ENCODE measurements around the gene EMC8. TPM values are rescaled to one million over a fixed set of nuclear protein-coding genes. Genes with fewer than 3 reads are reported as not detected.

Gene EMC8
- total RNA-seq, 2 donors from 2014 or later = 32.5 to 40.1 TPM

GRCh38 chr16:85730186-85730465, 69.2 kb downstream of the EMC8 start:
- Mint-ChIP-seq H3K27ac (no peak overlapping the region), H3K36me3 (ENCODE audit: low read depth) (peaks cover 6% of the 10 kb centered on the region)

GRCh38 chr16:85729452-85730185, 69.7 kb downstream of the EMC8 start:
- Mint-ChIP-seq H3K36me3 (ENCODE audit: low read depth) (peaks cover 6% of the 10 kb centered on the region), H3K27ac (no peak overlapping the region), H3K4me3 (no peak overlapping the region), H3K27me3 (peaks cover 18% of the 10 kb centered on the region), H3K4me1 (peaks cover 4% of the 10 kb centered on the region)
- no peak for DNase-seq
- ATAC-seq = no peak
- no peaks in the 10 kb centered on the region for H3K9me3 ChIP-seq (ENCODE audit: control insufficient read depth, low read length, poor library complexity, severe bottlenecking)

More at GRCh38 chr16:85730186-85730465, 69.2 kb downstream of the EMC8 start:
- ATAC-seq = no peak
- DNase-seq = no peak
- Mint-ChIP-seq H3K4me3 (no peak overlapping the region), H3K4me1 (peaks cover 4% of the 10 kb centered on the region), H3K27me3 (peaks cover 17% of the 10 kb centered on the region)
- no peaks in the 10 kb centered on the region for H3K9me3 ChIP-seq (ENCODE audit: control insufficient read depth, low read length, poor library complexity, severe bottlenecking)

GRCh38 chr16:85728879-85729278, 70.5 kb downstream of the EMC8 start:
- Mint-ChIP-seq H3K4me1 (peaks cover 2% of the 10 kb centered on the region), H3K27ac (no peak overlapping the region), H3K36me3 (ENCODE audit: low read depth) (peaks cover 6% of the 10 kb centered on the region), H3K27me3 (peaks cover 23% of the 10 kb centered on the region), H3K4me3 (no peak overlapping the region)
- ATAC-seq (no peak), DNase-seq (no peak)
- H3K9me3 ChIP-seq (ENCODE audit: control insufficient read depth, low read length, poor library complexity, severe bottlenecking) = no peaks in the 10 kb centered on the region

Other genes with a start within 250 kb of the EMC8 start
- gene GSE1, start 186.2 kb downstream of the EMC8 start, total RNA-seq = 10 to 100 TPM; 39.1 to 40.9 TPM
- 1 to 10 TPM in 1 of 2 donors, under 1 TPM in 1; 0.86 to 1.5 TPM for gene GINS2, start 110.6 kb downstream of the EMC8 start, total RNA-seq
- gene C16orf74, start 48.4 kb downstream of the EMC8 start, total RNA-seq = 1 to 10 TPM; 4.6 to 7.2 TPM
- 100 to 1,000 TPM; 526 to 533 TPM for gene COX4I1, start 151 bp upstream of the EMC8 start, total RNA-seq
- gene IRF8, start 99.6 kb upstream of the EMC8 start, total RNA-seq = 10 to 100 TPM in 1 of 2 donors, 1 to 10 TPM in 1; 5.4 to 22.8 TPM

Data from T-helper 17 cell (primary cell).